ENCODE data around the gene KIF11.

The KIF11 gene

DNA sequence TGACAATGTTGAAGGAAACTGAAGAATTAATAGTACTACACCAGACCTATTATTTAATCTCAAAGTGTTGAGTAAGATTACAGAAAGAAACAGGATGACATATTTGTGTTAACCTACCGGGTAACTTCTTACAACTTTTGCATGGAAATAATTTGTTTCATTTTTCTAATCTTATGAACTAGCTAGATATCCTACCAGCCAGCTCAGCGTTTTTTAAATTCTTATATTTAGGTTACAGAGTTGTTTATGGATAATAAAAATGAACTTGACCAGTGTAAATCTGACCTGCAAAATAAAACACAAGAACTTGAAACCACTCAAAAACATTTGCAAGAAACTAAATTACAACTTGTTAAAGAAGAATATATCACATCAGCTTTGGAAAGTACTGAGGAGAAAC is 37.0 kb downstream of the KIF11 start:
- Histone ChIP-seq H3K36me3 (ENCODE audit: control insufficient read depth in 1 of 2, insufficient read depth in 2 of 2, low read length in 2 of 2) (peaks cover 4 to 9% of the 10 kb centered on the region in 2 experiments), H3K4me1 (ENCODE audit: control insufficient read depth in 1 of 2, insufficient read depth in 2 of 2, low read length in 2 of 2) (no peaks in the 10 kb centered on the region), H2AFZ (ENCODE audit: insufficient read depth, low read length, poor library complexity) (no peak overlapping the region), H3K27me3 (ENCODE audit: insufficient read depth, low read length) (no peaks in the 10 kb centered on the region), H2BK120ac (ENCODE audit: insufficient read depth, low read length, poor library complexity) (no peak overlapping the region), H3K23ac (ENCODE audit: low read length) (no peak overlapping the region), H4K12ac (ENCODE audit: low read depth, low read length) (no peak overlapping the region), H3K9ac (ENCODE audit: low read length) (no peak overlapping the region), H3K14ac (ENCODE audit: low read length) (no peak overlapping the region), H3K79me2 (ENCODE audit: control insufficient read depth, insufficient read depth, low read length, poor library complexity) (no peaks in the 10 kb centered on the region), H2AK5ac (ENCODE audit: low read length) (no peak overlapping the region), H3K4me2 (ENCODE audit: low read length) (no peak overlapping the region), H4K8ac (ENCODE audit: low read depth, low read length) (no peak overlapping the region), H3K4me3 (ENCODE audit: low read depth, low read length) (no peak overlapping the region), H2BK5ac (ENCODE audit: low read depth, low read length, poor library complexity) (no peak overlapping the region), H4K91ac (ENCODE audit: low read depth, low read length) (no peak overlapping the region), H2BK12ac (ENCODE audit: low read length) (no peak overlapping the region), H3K27ac (ENCODE audit: low read depth, low read length) (no peak overlapping the region), H3K9me3 (ENCODE audit: insufficient read depth, low read depth, low read length) (no peaks in the 10 kb centered on the region), H3K79me1 (ENCODE audit: low read length) (no peaks in the 10 kb centered on the region), H3K18ac (ENCODE audit: low read length) (no peak overlapping the region), H3K4ac (ENCODE audit: low read depth, low read length) (no peak overlapping the region)
- WGBS (ENCODE audit: extremely low coverage, insufficient coverage, insufficient read length) = no CpG with 5 or more reads among the region's 2 CpGs
- no peak for DNase-seq

DNA sequence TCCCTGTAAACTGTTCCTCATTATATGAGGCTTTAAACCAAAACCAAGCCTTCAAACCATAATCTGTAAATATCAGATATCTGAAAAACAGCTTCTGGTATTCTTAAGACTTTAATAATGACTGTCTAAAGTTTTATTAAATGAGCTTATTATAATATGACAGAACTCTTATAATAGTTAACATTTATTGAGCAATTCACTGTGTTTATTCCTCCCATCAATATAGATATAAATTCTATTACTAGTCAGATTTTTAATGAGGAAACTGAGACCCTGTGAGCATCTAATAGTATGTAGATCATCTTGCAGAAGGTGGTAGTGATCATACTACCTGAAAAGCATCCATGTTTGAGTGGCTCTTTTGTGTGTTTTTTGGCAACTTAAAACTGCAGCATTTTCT is 45.1 kb downstream of the KIF11 start:
- no peak overlapping the region for H3K27ac ChIP-seq (ENCODE audit: low read depth, low read length)
- no peak overlapping the region for H4K12ac ChIP-seq (ENCODE audit: low read depth, low read length)
- H3K9ac ChIP-seq (ENCODE audit: low read length) = no peak overlapping the region

DNA sequence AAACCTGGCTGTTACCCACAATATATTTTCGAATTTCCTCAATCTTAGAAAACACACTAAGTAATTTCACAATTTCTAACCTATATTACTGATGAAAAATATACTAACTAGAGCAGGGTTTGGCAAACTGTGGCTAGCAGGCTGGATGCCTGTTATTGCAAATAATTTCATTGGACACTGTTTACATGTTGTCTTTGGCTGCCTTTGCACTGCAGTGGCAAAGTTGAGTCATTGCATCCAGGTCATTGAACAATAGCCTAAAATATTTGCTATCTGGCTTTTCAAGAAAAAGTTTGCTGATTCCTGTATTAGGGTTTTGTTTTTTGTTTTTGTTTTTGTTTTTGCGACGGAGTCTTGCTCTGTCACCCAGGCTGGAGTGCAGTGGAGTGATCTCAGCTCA is 47.2 kb downstream of the KIF11 start:
- H3K79me2 ChIP-seq (ENCODE audit: control insufficient read depth, insufficient read depth, low read length, poor library complexity) = no peaks in the 10 kb centered on the region
- peak in 1 of 2 donors; percentile 30 for DNase-seq
- no peak overlapping the region for H2AK5ac ChIP-seq (ENCODE audit: low read length)
- no peak overlapping the region for H2BK5ac ChIP-seq (ENCODE audit: low read depth, low read length, poor library complexity)
- WGBS (ENCODE audit: extremely low coverage, insufficient coverage, insufficient read length) = no CpG with 5 or more reads among the region's 3 CpGs
- no peak overlapping the region for H4K8ac ChIP-seq (ENCODE audit: low read depth, low read length)
- no peak overlapping the region for H3K27ac ChIP-seq (ENCODE audit: low read depth, low read length)
- no peak overlapping the region for H3K18ac ChIP-seq (ENCODE audit: low read length)
- no peak overlapping the region for H2BK120ac ChIP-seq (ENCODE audit: insufficient read depth, low read length, poor library complexity)
- no peaks in the 10 kb centered on the region for H3K79me1 ChIP-seq (ENCODE audit: low read length)
- H3K4ac ChIP-seq (ENCODE audit: low read depth, low read length) = no peak overlapping the region
- H3K4me2 ChIP-seq (ENCODE audit: low read length) = no peak overlapping the region
- H3K27me3 ChIP-seq (ENCODE audit: insufficient read depth, low read length) = no peaks in the 10 kb centered on the region
- no peak overlapping the region for H3K4me3 ChIP-seq (ENCODE audit: low read depth, low read length)
- H3K14ac ChIP-seq (ENCODE audit: low read length) = no peak overlapping the region
- no peak overlapping the region for H2AFZ ChIP-seq (ENCODE audit: insufficient read depth, low read length, poor library complexity)
- H4K12ac ChIP-seq (ENCODE audit: low read depth, low read length) = no peak overlapping the region
- no peaks in the 10 kb centered on the region for H3K9me3 ChIP-seq (ENCODE audit: insufficient read depth, low read depth, low read length)
- H3K9ac ChIP-seq (ENCODE audit: low read length) = no peak overlapping the region
- no peaks in the 10 kb centered on the region for H3K4me1 ChIP-seq (ENCODE audit: control insufficient read depth in 1 of 2, insufficient read depth in 2 of 2, low read length in 2 of 2)
- H3K36me3 ChIP-seq (ENCODE audit: control insufficient read depth in 1 of 2, insufficient read depth in 2 of 2, low read length in 2 of 2) = peaks cover 9 to 12% of the 10 kb centered on the region in 2 experiments
- no peak overlapping the region for H2BK12ac ChIP-seq (ENCODE audit: low read length)
- H3K23ac ChIP-seq (ENCODE audit: low read length) = no peak overlapping the region
- H4K91ac ChIP-seq (ENCODE audit: low read depth, low read length) = no peak overlapping the region

More for the DNA sequence above, 45.1 kb downstream of the KIF11 start:
- Histone ChIP-seq H2AK5ac (ENCODE audit: low read length) (no peak overlapping the region), H4K91ac (ENCODE audit: low read depth, low read length) (no peak overlapping the region), H2BK120ac (ENCODE audit: insufficient read depth, low read length, poor library complexity) (no peak overlapping the region), H2BK5ac (ENCODE audit: low read depth, low read length, poor library complexity) (no peak overlapping the region), H3K36me3 (ENCODE audit: control insufficient read depth in 1 of 2, insufficient read depth in 2 of 2, low read length in 2 of 2) (peaks cover 13% of the 10 kb centered on the region in 2 experiments), H3K4me1 (ENCODE audit: control insufficient read depth in 1 of 2, insufficient read depth in 2 of 2, low read length in 2 of 2) (no peaks in the 10 kb centered on the region), H3K79me1 (ENCODE audit: low read length) (no peaks in the 10 kb centered on the region), H3K4me3 (ENCODE audit: low read depth, low read length) (no peak overlapping the region), H3K27me3 (ENCODE audit: insufficient read depth, low read length) (no peaks in the 10 kb centered on the region), H3K18ac (ENCODE audit: low read length) (no peak overlapping the region), H3K4ac (ENCODE audit: low read depth, low read length) (no peak overlapping the region), H3K14ac (ENCODE audit: low read length) (no peak overlapping the region), H3K9me3 (ENCODE audit: insufficient read depth, low read depth, low read length) (no peaks in the 10 kb centered on the region), H4K8ac (ENCODE audit: low read depth, low read length) (no peak overlapping the region), H3K4me2 (ENCODE audit: low read length) (no peak overlapping the region), H3K23ac (ENCODE audit: low read length) (no peak overlapping the region), H2AFZ (ENCODE audit: insufficient read depth, low read length, poor library complexity) (no peak overlapping the region), H3K79me2 (ENCODE audit: control insufficient read depth, insufficient read depth, low read length, poor library complexity) (no peaks in the 10 kb centered on the region), H2BK12ac (ENCODE audit: low read length) (no peak overlapping the region)
- DNase-seq = no peak

- Histone ChIP-seq H2BK12ac (ENCODE audit: low read length) (no peak overlapping the region), H3K14ac (ENCODE audit: low read length) (no peak overlapping the region)
Observed at GRCh38 chr10:92641492-92641891, 48.6 kb downstream of the KIF11 start.

More at GRCh38 chr10:92641492-92641891, 48.6 kb downstream of the KIF11 start:
- Histone ChIP-seq H3K79me1 (ENCODE audit: low read length) (no peaks in the 10 kb centered on the region), H3K4me1 (ENCODE audit: control insufficient read depth in 1 of 2, insufficient read depth in 2 of 2, low read length in 2 of 2) (no peaks in the 10 kb centered on the region), H3K27me3 (ENCODE audit: insufficient read depth, low read length) (no peaks in the 10 kb centered on the region), H4K8ac (ENCODE audit: low read depth, low read length) (no peak overlapping the region), H3K4me3 (ENCODE audit: low read depth, low read length) (no peak overlapping the region), H3K18ac (ENCODE audit: low read length) (no peak overlapping the region), H2BK5ac (ENCODE audit: low read depth, low read length, poor library complexity) (no peak overlapping the region), H2AK5ac (ENCODE audit: low read length) (no peak overlapping the region), H4K91ac (ENCODE audit: low read depth, low read length) (no peak overlapping the region), H2BK120ac (ENCODE audit: insufficient read depth, low read length, poor library complexity) (no peak overlapping the region), H3K4me2 (ENCODE audit: low read length) (no peak overlapping the region), H3K79me2 (ENCODE audit: control insufficient read depth, insufficient read depth, low read length, poor library complexity) (no peaks in the 10 kb centered on the region), H3K36me3 (ENCODE audit: control insufficient read depth in 1 of 2, insufficient read depth in 2 of 2, low read length in 2 of 2) (peaks cover 5 to 8% of the 10 kb centered on the region in 2 experiments), H3K4ac (ENCODE audit: low read depth, low read length) (no peak overlapping the region), H3K9ac (ENCODE audit: low read length) (no peak overlapping the region), H3K23ac (ENCODE audit: low read length) (no peak overlapping the region), H3K27ac (ENCODE audit: low read depth, low read length) (no peak overlapping the region), H4K12ac (ENCODE audit: low read depth, low read length) (no peak overlapping the region), H3K9me3 (ENCODE audit: insufficient read depth, low read depth, low read length) (no peaks in the 10 kb centered on the region), H2AFZ (ENCODE audit: insufficient read depth, low read length, poor library complexity) (no peak overlapping the region)
- DNase-seq = no peak
- WGBS (ENCODE audit: extremely low coverage, insufficient coverage, insufficient read length) = no CpG with 5 or more reads among the region's 1 CpG

All from trophoblast cell (in vitro differentiated cells and primary cell).